ENCODE data around the gene QRFP.

QRFP gene, protein sequence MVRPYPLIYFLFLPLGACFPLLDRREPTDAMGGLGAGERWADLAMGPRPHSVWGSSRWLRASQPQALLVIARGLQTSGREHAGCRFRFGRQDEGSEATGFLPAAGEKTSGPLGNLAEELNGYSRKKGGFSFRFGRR

DNA sequence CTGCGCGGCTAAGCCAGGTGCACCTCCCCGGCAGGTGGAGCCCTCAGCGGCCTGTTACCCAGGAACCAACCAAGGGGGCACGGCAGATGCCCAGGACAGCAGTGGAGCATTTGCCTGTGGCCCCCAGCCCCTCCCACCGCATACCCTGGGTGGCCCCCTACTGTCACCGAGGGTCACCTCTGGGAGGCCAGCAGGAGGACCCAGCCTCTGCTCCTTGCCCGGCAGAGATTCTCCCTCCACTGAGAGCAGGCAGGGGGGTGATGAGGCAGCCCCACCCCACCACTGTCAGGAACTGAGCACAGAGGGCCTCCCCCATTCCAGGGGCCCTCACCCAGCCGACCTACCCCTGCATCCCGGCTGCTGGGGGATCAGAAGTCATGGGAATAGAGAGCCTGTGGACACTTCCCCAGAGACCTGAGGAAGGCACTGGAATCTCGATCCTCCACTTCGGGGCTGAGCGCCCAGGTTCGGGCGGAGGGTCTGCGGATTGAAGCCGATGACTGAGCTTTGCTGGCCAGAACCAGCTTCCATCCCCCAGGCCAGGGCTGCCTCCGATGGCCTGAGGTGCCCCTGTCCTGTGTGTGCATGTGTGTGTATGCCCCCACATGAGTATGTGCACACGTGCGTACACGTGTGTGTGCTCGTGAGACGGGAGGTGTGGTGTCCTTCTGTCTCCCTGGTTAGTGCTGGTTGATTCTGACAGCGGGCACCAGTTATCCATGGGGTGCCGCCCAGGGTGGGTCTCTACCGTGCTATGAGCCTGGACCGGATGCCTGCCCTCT is at the start of gene QRFP:
TSS of gene QRFP (minus strand) at position 580 of the 782 bp plus-strand sequence. CDS start 2,974 bp downstream, outside the sequence.
- DNase-seq (ENCODE audit: low read depth): no peak

DNA sequence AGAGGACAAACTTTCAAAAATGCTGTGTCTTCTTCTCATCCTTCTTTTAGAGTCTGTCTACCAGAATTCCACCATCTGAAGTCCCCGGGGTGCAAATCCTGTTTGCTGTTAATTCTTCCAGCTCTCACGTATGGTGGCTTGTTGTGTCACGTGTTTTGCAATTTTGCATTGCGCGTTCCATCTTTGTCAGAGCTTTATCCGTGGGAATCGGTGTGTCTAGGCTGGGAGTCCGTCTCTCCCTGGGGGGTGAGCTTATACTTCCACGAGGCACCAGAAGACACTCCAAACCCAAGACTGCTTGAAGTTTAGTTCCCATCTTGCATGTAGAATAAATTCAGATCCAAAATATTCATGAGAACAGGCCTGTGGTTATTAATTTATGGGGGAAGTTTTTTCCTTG is 48.6 kb upstream of the QRFP start:
- DNase-seq (ENCODE audit: low read depth): no peak

DNA sequence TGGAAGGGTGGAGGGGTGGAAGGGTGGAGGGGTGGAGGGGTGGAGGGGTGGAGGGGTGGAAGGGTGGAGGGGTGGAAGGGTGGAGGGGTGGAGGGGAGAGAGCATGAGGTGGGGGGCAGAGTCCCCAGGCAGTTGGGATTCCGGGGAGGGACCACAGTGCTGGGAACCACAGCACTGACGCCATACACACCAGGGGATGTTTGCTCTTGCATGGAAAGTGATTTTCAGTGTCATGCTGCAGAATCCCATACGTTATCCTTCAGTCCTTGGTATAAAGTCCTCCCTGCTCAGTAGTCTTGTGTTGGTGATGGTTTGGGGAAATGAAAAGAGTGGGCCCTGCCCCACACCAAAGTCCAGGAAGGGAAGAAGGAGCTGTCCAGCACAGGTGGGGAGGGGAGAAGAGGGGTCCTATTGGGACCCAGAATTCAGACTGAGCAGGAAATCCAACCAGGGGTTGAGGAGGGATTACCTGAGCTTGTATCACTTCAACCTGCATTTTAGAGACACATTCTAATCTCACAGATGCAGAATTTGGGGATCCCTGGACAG is 48.0 kb upstream of the QRFP start:
- DNase-seq (ENCODE audit: low read depth): no peak

DNA sequence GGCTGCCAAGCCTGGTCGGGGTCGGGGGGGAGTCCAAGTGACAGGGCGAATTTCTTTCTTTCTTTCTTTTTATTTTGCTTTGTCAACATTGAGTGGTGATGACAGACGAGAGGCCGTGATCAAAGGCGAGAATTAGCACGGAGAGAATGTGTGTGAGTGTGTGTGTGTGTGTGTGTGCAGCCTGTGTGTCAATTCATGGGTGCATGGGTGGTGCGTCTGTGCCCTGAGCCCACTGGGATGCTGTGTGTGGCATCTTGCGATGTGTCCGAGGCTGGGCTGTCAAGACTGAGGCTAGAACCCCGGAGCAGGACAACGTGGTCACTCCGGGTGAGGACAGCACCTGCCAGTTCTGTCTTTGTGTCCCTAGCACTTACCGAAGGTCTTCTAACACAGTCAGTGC is 47.2 kb upstream of the QRFP start:
- DNase-seq (ENCODE audit: low read depth): no peak

DNA sequence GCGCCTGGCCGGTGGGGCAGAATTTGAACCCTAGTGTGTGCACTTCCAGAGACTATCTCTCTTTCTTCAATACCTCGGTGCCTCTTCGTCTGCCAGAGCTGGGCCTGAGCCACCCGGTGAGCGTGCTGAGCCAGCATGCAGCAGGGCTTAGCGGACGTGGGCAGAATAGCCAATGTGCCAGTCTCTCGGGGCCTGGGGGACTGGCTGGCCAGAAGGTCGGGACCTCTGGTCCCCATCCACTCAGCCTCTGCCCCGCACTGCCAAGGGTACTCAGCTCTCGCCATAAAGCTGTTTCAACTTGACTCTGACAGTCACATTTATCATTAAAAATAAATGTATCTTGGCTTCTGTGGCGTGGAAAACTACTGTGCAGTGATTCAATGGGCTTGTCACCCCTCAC is 46.6 kb upstream of the QRFP start:
- no peak for DNase-seq (ENCODE audit: low read depth)

DNA sequence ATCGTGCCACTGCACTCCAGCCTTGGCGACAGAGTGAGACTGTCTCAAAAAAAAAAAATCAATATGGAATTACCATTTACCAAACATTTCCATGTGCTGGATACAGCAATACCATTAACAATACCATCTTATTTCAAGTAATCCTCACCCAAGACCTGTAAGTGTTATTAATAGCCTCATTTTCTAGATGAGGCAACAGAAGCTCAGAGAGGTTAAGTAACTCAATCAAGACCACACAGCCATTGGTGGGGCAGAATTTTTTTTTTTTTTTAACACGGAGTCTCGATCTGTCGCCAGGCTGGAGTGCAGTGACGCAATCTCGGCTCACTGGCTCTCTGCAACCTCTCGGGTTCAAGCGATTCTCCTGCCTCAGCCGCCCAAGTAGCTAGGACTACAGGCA is 46.1 kb upstream of the QRFP start:
- DNase-seq (ENCODE audit: low read depth): no peak

DNA sequence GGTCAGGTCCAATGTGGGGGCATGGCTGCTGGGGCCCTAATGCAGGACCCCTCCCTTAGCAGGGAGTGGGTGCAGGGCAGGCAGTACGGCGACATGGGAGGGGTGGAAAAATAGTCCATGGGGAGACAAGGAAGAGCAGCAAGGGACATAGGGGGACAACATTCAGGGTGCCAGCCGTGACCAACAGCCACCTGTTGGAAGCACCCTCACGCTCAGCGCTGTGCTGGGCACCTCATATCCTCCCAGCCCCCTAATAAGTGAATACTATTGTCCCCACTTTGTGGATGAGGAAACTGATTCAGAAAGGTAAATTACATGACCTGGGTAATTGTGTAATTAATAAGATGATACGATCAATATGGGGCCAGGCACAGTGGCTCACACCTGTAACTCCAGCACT is 45.5 kb upstream of the QRFP start:
- DNase-seq (ENCODE audit: low read depth): no peak

DNA sequence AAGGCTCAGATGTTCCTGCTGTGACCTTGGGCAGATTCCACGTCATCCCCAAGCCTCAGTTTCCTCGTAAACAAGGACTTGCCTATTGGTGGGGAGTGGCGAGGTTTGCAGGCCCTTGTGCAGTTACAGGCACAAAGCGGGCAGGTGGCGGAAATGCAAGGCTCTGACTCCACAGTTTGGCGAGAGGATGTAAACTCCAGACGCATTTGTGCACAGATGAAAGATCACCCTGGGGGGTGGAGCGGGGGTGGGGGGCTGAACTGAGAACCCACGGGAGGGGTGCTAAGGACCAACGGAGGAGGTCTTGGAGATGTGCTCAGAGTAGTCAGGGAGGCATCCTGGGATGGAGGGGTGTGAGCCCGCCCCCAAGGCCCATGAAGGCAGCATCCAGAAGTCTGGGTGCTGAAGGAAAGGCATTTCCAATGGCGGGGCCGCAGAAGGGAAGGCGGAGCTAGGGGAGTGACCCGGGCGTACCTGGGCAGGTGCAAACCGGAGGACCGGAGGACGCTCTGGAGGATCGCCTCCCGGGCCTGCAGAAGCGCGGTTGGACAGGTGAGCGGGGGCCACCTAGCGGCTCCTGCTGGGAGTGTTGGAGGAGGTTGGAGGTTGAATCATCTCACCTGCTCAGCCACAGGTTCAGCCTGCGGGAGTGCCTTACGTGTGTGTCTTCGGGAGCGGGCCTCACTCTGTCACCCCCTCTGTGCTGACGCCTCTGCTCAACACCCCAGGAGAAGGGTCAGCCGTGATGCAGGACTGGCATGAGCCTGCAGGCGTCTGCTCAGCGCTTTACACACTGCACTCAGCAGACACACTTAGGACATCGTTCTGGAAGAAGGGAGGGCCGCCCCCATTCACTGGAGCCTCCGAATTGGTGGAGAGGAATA is 44.3 kb upstream of the QRFP start:
- DNase-seq (ENCODE audit: low read depth): peak; percentile 42

DNA sequence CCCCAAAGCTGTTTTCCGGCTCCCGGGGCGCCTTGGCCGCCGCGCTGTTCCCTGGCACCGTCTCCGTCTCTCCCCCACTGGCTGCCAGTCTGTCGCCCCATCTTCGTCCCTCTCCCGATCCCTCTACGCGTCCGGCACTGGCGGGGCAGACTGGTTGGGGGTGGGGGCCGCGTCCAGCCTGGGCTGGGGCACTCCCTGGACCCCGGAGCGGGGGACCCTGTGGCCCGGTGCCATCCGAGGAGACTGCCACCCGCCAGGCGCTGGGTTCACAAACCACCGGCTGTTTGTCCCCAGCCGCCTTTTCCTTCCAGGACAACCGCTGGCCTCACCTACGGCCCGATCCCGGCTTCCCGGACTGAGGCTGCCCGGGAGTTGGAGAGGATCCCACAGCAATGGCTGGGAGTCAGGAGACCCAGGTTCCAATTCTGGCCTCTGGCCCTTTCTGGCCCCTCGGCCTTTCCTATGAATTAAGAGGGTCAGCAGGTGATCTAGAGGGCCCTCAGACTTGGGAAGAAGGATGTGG is 43.5 kb upstream of the QRFP start:
- no peak for DNase-seq (ENCODE audit: low read depth)

DNA sequence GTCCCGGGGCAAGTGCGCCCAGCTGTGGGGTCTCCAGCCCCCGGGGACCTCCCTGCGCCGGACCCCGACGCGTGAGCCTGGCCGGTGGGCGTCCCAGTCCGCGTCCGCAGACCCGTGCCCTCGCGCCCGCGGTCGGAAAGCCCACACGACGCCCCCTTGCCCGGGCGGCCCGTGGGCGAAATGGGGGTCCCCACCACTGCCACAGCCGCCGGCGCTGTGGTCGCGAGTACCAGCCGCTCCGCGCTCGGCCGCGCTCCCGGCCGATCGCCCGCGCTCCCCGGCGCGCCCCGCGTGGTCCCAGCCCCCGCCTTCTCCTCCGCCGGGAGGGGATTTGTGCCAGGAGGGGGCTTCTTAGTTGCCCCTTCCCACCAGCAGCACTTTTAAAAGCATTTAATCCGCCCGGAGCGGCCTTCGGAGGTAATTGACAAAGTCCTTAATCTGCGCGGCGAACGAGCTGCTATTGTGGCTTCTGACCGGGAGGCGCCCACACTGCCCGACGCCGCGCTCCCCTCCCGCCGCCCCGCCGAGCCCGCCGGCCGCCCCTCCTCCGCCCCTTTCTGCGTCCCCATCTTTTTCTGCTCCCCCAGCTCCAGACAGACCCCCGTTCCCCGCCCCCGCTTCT is 42.9 kb upstream of the QRFP start:
- DNase-seq (ENCODE audit: low read depth): no peak

DNA sequence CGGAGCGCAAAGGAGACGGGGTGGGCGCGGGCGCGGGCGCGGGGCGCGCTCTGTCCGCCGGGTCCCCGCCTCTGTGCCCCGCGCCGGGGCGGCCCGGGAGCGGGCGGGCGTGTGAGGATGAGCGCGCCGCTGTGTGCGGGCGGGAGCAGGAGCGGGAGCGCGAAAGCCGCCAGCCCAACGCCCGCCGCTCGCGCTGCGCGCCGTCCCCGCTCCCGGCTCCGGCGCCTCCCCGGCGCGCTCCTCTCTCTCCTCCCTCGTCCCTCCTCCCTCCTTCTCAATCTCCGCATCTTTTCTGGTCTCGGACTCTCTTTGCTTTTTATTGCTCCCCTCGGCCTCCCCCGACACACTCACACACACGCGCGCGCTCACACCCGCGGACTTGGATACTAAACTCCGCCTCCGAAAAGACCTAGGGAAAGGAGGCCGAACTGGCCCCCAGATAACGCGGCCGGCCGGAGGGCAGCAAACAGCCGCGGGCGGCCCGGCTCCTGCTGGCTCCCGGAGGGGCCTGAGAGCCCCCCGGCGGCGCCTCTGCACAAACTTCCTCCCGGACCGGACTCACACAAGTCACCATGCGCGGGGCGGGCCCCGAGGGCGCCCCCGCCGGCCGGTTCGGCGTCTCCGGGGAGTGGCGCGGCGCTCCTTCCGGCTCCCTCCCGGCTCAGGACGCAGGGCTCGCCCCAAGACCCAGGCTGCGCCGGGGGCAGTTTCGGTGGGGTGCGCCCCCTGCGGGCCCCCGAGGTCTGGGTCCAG is 42.2 kb upstream of the QRFP start, which contains the start of gene FIBCD1:
TSS of gene FIBCD1 (minus strand) at position 596 of the 753 bp plus-strand sequence. CDS start 640 bp downstream, outside the sequence.
- DNase-seq (ENCODE audit: low read depth): no peak

DNA sequence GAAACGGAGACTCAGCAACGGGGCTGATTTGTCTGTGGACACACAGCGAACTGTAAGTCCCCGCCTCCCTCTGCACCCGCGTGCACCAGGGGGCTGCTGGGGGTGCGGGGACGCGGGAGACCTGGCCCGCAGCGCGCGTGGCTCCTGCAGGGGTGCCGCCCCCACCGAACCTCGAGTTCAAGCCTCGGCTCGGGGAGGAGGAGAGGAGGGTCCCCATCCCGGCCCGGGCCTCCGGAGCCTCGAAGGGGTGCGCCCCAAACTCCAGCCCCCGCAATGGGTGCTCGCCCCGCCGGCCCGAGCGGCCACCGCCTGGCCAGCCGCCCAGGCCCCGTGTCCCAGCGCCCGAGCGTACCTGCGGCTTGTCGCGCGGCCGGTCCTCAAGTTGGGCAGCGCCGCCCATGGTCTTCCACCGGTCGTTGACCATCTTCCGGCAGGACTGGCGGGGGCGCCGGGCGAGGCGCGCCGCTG is 41.6 kb upstream of the QRFP start:
- DNase-seq (ENCODE audit: low read depth): no peak

DNA sequence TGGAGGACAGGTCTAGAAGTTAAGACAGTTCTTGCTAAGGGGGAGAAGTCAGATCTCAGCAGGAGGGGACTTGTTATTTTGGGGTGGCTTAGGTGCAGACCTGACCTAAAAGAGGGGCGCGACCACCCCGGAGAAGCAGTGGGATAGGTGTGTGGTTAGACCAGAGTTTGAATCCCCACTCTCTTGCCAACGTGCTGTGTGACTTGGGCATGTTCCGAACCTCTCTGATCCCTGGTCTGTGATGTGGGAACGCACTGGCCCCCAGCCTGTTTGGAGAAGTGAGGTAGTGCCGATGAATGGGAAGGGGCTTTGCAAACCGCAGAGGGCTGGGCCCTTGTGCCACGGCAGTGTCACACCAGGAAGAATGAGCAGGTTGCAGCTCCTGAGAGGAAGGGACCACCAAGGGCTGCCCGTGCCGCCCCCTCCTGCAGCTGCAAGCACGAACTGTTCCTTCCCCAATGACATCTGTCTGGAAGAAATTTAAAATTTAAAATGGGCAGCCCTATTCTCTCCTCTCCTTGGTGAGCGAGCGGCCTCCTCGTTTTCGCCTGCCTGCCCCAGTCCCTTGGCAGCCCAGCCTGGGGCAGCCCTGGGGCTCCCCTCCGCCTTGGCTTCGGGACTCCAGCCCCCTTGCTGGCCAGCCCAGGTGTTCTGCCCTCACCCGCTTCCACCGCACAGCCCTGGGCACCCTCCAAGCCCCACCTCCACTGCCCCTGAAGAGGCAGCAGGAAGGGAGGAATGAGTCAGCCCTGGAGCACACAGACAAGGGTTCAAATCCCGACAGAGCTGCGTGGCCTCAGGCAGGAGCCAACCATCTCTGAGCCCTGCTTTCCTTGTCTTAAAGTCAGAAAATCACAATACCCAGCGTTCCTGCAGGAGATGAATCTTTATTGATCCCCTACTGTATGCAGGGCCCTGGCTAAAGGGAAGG is 40.8 kb upstream of the QRFP start:
- no peak for DNase-seq (ENCODE audit: low read depth)

DNA sequence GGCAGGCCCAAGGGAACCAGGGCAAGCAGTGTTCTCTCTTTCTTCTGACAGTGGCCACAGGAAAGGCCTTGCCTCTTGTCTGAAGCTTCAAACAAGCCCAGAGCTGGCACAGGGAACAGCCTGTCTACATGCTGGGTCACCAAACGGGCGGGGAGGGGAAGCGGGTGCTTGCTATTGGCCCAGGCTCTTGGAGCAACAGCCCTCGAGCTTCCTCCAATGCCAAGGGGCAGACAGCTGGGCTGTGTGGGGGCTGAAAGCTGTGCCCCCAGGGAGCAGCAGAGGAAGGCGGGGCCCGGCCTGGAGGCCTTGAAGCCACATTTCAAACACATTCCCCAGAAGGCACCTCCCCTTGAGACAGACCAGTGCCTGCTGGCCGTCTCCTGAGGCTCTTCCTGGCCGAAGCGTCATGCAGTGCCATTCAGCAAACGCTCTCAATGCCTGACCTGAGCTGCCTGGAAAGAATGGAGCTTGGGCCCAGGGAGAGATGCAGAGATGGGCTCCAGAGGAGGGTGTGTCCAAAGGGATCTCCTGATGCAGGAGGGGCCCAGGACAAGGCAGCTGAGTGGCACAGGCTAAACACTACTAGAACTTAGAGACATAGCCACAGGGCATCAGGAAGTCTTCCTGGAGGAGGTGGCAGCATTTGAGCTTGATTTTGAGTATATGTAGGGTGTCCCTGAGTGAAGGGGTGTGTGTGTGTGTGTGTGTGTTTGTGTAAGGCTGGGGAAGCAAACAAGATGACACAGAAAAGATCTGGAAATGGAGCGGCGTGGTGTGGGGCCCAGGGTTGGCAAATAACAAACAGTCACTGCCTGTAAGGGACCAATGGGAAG is 39.9 kb upstream of the QRFP start:
- no peak for DNase-seq (ENCODE audit: low read depth)

DNA sequence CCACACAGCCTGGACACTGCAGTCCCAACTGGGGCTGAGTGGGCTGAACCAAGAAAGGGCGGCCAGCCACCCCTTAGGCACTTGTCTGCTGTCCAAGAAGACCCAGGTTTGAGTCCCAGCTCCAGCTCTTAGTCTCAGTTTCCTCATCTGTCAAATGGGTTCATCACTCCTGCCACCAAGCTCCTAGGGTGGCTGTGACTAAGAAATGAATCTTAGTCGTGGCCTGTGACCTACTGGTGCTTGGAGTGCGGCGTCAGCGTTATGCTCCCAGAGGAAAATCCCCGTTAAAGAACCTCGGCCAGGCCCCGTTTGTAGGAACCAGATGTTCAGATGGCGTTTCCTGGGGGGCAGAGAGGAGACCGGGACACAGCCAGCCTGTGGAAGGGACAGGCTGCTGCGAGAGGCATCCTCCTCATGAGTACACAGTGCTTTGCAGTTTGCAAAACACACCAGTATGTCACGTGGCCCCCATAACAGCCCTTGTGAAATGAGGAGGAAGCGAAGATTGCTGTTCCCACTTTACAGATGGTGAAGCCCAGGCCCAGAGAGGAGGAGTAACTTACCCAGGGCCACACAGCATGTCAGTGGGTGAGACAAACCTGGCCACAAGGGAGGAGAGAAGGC is 39.1 kb upstream of the QRFP start:
- no peak for DNase-seq (ENCODE audit: low read depth)

DNA sequence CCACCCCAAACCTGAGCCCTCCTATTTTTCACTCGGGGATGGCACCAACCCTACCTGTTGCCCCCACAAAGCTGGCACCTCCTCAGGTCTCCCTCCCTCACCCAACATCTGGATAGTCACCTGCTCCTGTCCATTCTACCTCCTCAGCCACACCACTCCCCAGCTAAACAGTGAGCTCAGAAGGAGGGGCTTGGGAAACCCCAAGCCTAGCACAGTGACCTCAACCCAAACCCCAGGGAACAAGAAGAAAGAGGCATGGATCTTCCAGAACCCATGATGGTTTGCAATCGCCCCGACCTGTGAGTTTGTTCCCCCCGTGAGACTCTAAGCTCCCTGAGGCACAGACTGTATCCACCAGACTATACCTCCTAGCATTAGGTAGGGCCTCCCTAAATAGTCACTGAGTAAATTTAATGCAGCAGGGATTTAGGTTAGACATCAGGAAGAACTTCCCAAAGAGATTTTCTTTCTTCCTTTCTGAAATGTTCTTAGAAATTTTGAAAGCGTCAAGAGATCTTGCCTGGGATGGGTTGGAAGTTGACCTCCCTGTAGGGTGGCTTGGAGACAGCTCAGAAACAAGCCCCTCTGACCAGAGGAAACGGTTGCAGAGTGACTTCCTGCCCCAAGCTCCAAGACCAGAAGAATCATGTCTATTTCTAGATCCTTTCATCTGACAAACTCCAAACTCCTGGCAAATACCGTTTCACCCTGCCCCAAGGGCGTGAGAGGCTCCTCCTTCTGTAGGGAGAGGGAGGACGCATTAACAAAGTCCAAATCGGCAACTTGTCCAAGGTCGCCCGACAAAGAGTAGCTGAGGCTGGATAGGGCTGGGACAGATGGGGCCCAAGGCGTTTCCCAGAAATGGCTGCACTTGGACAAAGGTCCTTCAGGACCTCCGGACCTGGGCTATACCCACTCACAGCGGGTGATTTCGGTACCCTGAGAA is 38.4 kb upstream of the QRFP start:
- DNase-seq (ENCODE audit: low read depth): no peak

DNA sequence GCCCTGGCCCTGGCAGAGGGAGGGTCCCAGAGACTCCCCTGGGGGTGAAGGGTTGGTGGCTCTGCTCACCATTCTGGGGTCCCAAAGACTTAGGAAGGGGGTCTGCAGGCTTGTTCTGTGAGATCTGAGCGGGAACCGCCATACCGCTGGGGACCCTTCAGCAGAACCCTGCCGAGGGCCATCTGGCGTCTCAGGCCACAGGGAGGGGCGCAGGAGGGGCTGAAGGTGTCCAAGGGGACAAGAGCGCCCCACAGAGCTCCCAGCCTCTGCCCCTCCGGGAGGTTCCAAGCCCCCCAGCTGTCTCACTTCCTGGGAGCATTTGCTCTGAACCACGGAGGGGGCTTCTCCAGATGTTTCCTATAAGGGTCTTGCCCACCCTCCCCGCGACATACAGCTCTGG is 37.6 kb upstream of the QRFP start:
- no peak for DNase-seq (ENCODE audit: low read depth)

Measured in stimulated activated CD8-positive, alpha-beta memory T cell treated with anti-CD3 and anti-CD28 coated beads, Interleukin-12 subunit alpha, Interleukin-12 subunit beta, amount 100 ng/mL, for 1 hour (primary cell).